GM12864 (cell line): Measurements from ENCODE around the gene AGER.
"Not testable (repeated sequence)": the region's sequence is repeated elsewhere in the genome, so short reads cannot be mapped to it uniquely, and the experiment has no call there.

Source experiments
- DNase-seq: peaks from one replicate; pipeline ENCODE4 v3.0.0-alpha.2; 2011; ENCODE audit warnings: low read depth
- H3K4me3 ChIP-seq: 2 replicates; pipeline ENCODE4 v1.5.1; 2011; ENCODE audit warnings: mild to moderate bottlenecking, low read depth, low read length, control low read depth
- CTCF ChIP-seq: IDR thresholded peaks from 2 replicates; pipeline ENCODE4 v1.5.1; 2011; ENCODE audit warnings: low read depth, mild to moderate bottlenecking, moderate library complexity, low read length, control low read depth, inconsistent platforms; ENCODE audit errors: missing control alignments

The AGER gene

GRCh38 chr6:32189069-32189741 is 5.2 kb upstream of the AGER start:
- TF ChIP-seq CTCF: no peak
- no peak for DNase-seq
- H3K4me3 ChIP-seq: peak overlapping the region; percentile 97

GRCh38 chr6:32188381-32189068 is 4.5 kb upstream of the AGER start:
- no peak for DNase-seq
- no peak for TF ChIP-seq CTCF

DNA sequence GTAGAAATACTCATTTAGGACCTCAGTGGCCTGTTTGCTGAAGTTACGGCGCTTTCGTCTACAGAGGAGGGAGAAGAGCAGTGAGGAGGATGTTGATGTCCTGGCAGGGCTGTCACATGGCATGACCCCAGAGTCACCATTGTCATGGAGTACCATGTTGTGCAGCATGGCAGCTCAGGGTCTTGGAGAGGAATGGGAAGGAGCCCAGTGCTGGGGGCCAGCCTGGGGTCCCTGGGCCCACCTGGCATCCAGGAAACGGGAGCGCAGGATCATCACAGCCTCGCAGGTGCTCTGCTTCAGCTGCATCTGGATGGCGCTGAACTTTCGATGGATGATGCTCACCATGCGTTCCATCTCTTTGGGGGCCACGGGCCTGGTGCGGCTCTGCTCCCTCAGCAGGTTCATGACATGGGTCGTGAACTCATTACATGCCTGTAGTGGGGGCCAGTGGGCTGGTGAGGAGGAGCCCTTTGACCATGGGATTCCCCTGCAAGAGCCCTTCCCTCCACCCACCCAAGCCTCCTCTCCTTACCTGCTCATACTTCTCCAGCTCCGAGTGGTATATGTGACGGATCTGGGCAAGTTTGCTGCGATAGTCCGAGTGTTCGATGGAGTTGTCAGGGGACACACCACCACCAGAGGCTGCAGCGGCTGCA is 3.8 kb upstream of the AGER start:
- DNase-seq, H3K4me3 ChIP-seq: not testable (repeated sequence)

More at GRCh38 chr6:32188381-32189068, 4.5 kb upstream of the AGER start:
- H3K4me3 ChIP-seq: peak overlapping the region; percentile 97

DNA sequence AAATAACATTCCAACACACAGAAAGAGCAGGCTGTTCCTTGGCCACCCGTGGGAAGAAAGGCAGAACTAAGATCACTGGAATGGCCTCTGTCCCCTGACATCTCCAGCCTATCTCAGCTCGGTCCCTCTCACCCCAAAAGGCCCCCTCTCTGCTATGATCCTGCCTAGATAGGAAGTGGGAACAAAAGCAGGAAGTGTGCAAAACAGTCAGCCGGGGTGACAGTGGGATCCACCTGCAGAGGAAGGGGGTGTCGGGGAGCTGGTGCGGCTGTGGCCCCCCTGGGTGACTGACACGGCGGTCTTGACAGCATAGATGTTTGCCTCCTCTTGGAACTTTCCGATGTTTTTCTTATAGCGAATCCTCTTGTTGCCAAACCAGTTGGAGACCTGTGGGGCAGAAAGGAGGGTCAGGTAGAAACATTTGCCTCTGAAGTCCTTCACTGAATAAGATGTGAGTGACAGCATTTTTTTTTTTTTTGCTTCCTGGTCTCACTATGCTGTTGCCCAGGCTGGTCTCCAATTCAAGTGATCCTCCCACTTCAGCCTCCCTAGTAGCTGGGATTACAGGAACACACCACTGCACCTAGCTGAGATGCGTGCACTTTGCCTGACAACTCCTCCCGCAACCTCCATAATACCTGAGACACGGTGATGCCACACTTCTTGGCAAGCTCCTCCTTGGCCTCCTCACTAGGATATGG is 3.1 kb upstream of the AGER start:
- TF ChIP-seq CTCF: no peak
- H3K4me3 ChIP-seq: no peak overlapping the region
- DNase-seq: no peak

- H3K4me3 ChIP-seq, DNase-seq: not testable (repeated sequence)
These were observed 2.2 kb upstream of the AGER start for GRCh38 chr6:32186151-32186840.

- DNase-seq, H3K4me3 ChIP-seq: not testable (repeated sequence)
These were observed 1.7 kb upstream of the AGER start for GRCh38 chr6:32185681-32186131.

GRCh38 chr6:32183483-32184083 is 470 bp downstream of the AGER start:
- H3K4me3 ChIP-seq: no peak overlapping the region
- TF ChIP-seq CTCF: no peak
- DNase-seq: no peak
